AG09319 (cell line): Measurements from ENCODE around the gene LTBP2.

ENCODE experiments used
- DNase-seq: peaks from one replicate; pipeline ENCODE4 v3.0.0-alpha.2; 2010; ENCODE audit warnings: low read depth; ENCODE audit errors: extremely low read depth
- CTCF ChIP-seq: IDR thresholded peaks from 2 replicates; pipeline ENCODE4 v1.5.1; 2011; ENCODE audit warnings: low read depth, mild to moderate bottlenecking, inconsistent platforms, low read length, moderate library complexity

LTBP2 gene

GRCh38 chr14:74490486-74490885 lies 121.6 kb downstream of the LTBP2 start:
- TF ChIP-seq CTCF = no peak
- DNase-seq = no peak

GRCh38 chr14:74488786-74489397 lies 123.1 kb downstream of the LTBP2 start:
- no peak for TF ChIP-seq CTCF
- DNase-seq = no peak

- no peak for DNase-seq
- TF ChIP-seq CTCF = no peak
Observed at GRCh38 chr14:74486164-74486563, 125.9 kb downstream of the LTBP2 start.

GRCh38 chr14:74483321-74483720 lies 128.7 kb downstream of the LTBP2 start:
- no peak for TF ChIP-seq CTCF
- DNase-seq = no peak

- DNase-seq = no peak
- no peak for TF ChIP-seq CTCF
Observed at GRCh38 chr14:74482571-74482970, 129.5 kb downstream of the LTBP2 start.

GRCh38 chr14:74480046-74480445 lies 132.0 kb downstream of the LTBP2 start:
- no peak for TF ChIP-seq CTCF
- no peak for DNase-seq

GRCh38 chr14:74478996-74479635 lies 132.9 kb downstream of the LTBP2 start:
- TF ChIP-seq CTCF = peak; percentile 82
- DNase-seq = no peak
